PC-3 (cell line): ENCODE data around the gene FSTL4. TPM values are rescaled to one million over a fixed set of nuclear protein-coding genes. Genes with fewer than 3 reads are reported as not detected.

Experiments
- ATAC-seq: fragments of 200-7000 bp; cut with Tn5 transposase; 2 replicates; pipeline ENCODE4 v1.9.1; 2020; ENCODE audit warnings: mild to moderate bottlenecking, moderate library complexity
- BruUV-seq: library from RNA; stranded (reverse); fragments of 400-500 nt; replicated peaks from 2 replicates; lab custom pipeline; 2021; lab: Mats Ljungman, UMichigan
- CTCF ChIA-PET: fragments of 300-600 bp; sonication (Branson Sonifier 250); formaldehyde crosslinking; loops from one replicate; lab custom pipeline; 2022; ENCODE audit warnings: antibody characterized with exemption; lab: Charles Lee
- POLR2A ChIA-PET: fragments of 300-600 bp; sonication (Branson Sonifier 250); formaldehyde crosslinking; loops from one replicate; lab custom pipeline; 2022; ENCODE audit warnings: antibody characterized with exemption; ENCODE audit not compliant: unreplicated experiment; lab: Charles Lee
- DNase-seq: peaks from one replicate; pipeline ENCODE4 v3.0.0-alpha.2; 2015
- H2AFZ ChIP-seq: fragments of 300-600 bp; sonication (generic); 2 replicates; pipeline ENCODE4 v1.6.0; 2016; ENCODE audit warnings: antibody characterized with exemption, low read length
- H3F3A ChIP-seq: fragments of 300-600 bp; sonication (generic); one replicate; pipeline ENCODE4 v1.6.0; 2017; ENCODE audit warnings: antibody characterized with exemption, low read length, control low read depth, mild to moderate bottlenecking; ENCODE audit not compliant: unreplicated experiment
- H3K27ac ChIP-seq: fragments of 300-600 bp; sonication (generic); 2 replicates; pipeline ENCODE4 v1.5.1; 2016; ENCODE audit warnings: mild to moderate bottlenecking, low read length
- H3K27me3 ChIP-seq: fragments of 300-600 bp; sonication (generic); 2 replicates; pipeline ENCODE4 v1.6.1; 2016; ENCODE audit warnings: low read length, mixed read lengths
- H3K36me3 ChIP-seq: fragments of 300-600 bp; sonication (generic); 2 replicates; pipeline ENCODE4 v1.6.1; 2016; ENCODE audit warnings: low read depth, mixed run types, low read length, mixed read lengths
- H3K4me1 ChIP-seq: fragments of 300-600 bp; sonication (generic); 2 replicates; pipeline ENCODE4 v1.5.1; 2016; ENCODE audit warnings: low read length; ENCODE audit not compliant: insufficient read depth
- H3K4me2 ChIP-seq: fragments of 300-600 bp; sonication (generic); 2 replicates; pipeline ENCODE4 v1.6.0; 2016; ENCODE audit warnings: low read length
- H3K4me3 ChIP-seq: fragments of 300-600 bp; sonication (generic); 2 replicates; pipeline ENCODE4 v1.5.1; 2016; ENCODE audit warnings: mild to moderate bottlenecking, low read length, mixed read lengths
- H3K79me2 ChIP-seq: fragments of 300-600 bp; sonication (generic); 2 replicates; pipeline ENCODE4 v1.6.1; 2017; ENCODE audit warnings: low read length, mixed read lengths
- H3K9ac ChIP-seq: fragments of 300-600 bp; sonication (generic); 2 replicates; pipeline ENCODE4 v1.6.0; 2016; ENCODE audit warnings: mild to moderate bottlenecking, low read length
- H3K9me2 ChIP-seq: fragments of 300-600 bp; sonication (generic); replicated peaks from 2 replicates; pipeline ENCODE4 v1.6.1; 2016; ENCODE audit warnings: mixed run types, low read length, mixed read lengths
- H3K9me3 ChIP-seq: fragments of 300-600 bp; sonication (generic); 2 replicates; pipeline ENCODE4 v1.6.1; 2016; ENCODE audit warnings: low read length, mixed read lengths
- H4K20me1 ChIP-seq: fragments of 300-600 bp; sonication (generic); 2 replicates; pipeline ENCODE4 v1.6.1; 2016; ENCODE audit warnings: low read length, mixed read lengths
- EZH2 ChIP-seq: fragments of 300-600 bp; sonication (generic); IDR thresholded peaks from one replicate; pipeline ENCODE4 v1.6.1; 2017; ENCODE audit warnings: antibody characterized with exemption, mild to moderate bottlenecking, low read length; ENCODE audit not compliant: unreplicated experiment
- EZH2phosphoT487 ChIP-seq: fragments of 300-600 bp; sonication (generic); IDR thresholded peaks from 2 replicates; pipeline ENCODE4 v1.6.1; 2018; ENCODE audit warnings: mild to moderate bottlenecking, antibody characterized with exemption, low read length, borderline replicate concordance
- intact Hi-C: fragments of 100-400 bp; cut with micrococcal nuclease; formaldehyde crosslinking; loops from 2 replicates; pipeline ENCODE4 v1.9.0; 2023
- total RNA-seq: library from RNA; depleted of rRNA; stranded (reverse); fragments of >200 nt; gene quantifications from 2 replicates; pipeline ENCODE4 v1.2.3, GENCODE V29; 2014
- TF ChIP-seq, protein P1 (sequence below): fragments of 300-600 bp; sonication (generic); conservative IDR thresholded peaks from 2 replicates; pipeline ENCODE4 v1.5.1; 2017; ENCODE audit warnings: antibody characterized with exemption, low read depth, mild to moderate bottlenecking, low read length

The FSTL4 gene
- total RNA-seq, 1 experiment from 2014 or later, result 4.2 TPM

- no TSS peak for BruUV-seq
- intact Hi-C loops, result no loop called here
- Histone ChIP-seq H3K4me2 (no peak overlapping the region), H3K4me1 (no peaks in the 10 kb centered on the region), H2AFZ (no peak overlapping the region), H3K9me2 (no peaks in the 10 kb centered on the region), H3K36me3 (no peaks in the 10 kb centered on the region), H3K27ac (no peak overlapping the region), H3K27me3 (no peaks in the 10 kb centered on the region), H3K9me3 (no peaks in the 10 kb centered on the region), H3K79me2 (no peaks in the 10 kb centered on the region), H3K4me3 (no peak overlapping the region), H3F3A (no peaks in the 10 kb centered on the region), H4K20me1 (no peaks in the 10 kb centered on the region), H3K9ac (no peak overlapping the region)
- DNase-seq, result no peak
- ATAC-seq, result no peak
- POLR2A ChIA-PET, result no interaction called here
- TF ChIP-seq EZH2 (no peak), EZH2phosphoT487 (no peak)
- TF ChIP-seq, protein P1, sequence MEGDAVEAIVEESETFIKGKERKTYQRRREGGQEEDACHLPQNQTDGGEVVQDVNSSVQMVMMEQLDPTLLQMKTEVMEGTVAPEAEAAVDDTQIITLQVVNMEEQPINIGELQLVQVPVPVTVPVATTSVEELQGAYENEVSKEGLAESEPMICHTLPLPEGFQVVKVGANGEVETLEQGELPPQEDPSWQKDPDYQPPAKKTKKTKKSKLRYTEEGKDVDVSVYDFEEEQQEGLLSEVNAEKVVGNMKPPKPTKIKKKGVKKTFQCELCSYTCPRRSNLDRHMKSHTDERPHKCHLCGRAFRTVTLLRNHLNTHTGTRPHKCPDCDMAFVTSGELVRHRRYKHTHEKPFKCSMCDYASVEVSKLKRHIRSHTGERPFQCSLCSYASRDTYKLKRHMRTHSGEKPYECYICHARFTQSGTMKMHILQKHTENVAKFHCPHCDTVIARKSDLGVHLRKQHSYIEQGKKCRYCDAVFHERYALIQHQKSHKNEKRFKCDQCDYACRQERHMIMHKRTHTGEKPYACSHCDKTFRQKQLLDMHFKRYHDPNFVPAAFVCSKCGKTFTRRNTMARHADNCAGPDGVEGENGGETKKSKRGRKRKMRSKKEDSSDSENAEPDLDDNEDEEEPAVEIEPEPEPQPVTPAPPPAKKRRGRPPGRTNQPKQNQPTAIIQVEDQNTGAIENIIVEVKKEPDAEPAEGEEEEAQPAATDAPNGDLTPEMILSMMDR, result no peak
- CTCF ChIA-PET, result no interaction called here
Measured at GRCh38 chr5:133193794-133194193, 418.5 kb downstream of the FSTL4 start.

DNA sequence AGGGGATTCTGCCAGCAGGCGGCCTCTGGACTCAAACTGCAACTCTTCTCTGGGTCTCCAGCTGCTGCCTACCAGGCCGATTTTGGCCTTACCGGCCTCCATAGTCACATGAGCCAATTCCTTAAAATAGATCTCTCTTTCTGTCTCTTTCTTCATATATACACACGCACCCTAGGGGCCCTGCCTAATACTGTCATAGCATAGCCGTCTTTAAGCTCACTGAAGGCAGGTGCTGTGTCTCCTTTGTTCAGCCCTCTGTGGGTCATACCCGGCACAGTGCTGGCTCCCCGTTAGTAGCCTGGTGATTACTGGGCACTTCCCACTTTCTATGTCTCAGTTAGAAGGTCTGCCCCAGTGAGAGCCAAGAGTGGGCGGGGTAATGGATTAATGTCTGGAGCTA, 419.6 kb downstream of the FSTL4 start:
- Histone ChIP-seq H3K27ac (no peak overlapping the region), H3K4me3 (no peak overlapping the region), H3K9me2 (no peaks in the 10 kb centered on the region), H3K4me2 (no peak overlapping the region), H4K20me1 (no peaks in the 10 kb centered on the region), H3K9me3 (no peaks in the 10 kb centered on the region), H3K9ac (no peak overlapping the region), H3K36me3 (no peaks in the 10 kb centered on the region), H2AFZ (no peak overlapping the region), H3K79me2 (no peaks in the 10 kb centered on the region), H3K27me3 (no peaks in the 10 kb centered on the region), H3K4me1 (no peaks in the 10 kb centered on the region), H3F3A (no peaks in the 10 kb centered on the region)
- CTCF ChIA-PET, result no interaction called here
- intact Hi-C loops, result no loop called here
- TF ChIP-seq, protein P1, result no peak
- TF ChIP-seq EZH2 (no peak), EZH2phosphoT487 (no peak)
- ATAC-seq (no peak), DNase-seq (no peak)
- POLR2A ChIA-PET, result no interaction called here
- BruUV-seq, result no TSS peak

DNA sequence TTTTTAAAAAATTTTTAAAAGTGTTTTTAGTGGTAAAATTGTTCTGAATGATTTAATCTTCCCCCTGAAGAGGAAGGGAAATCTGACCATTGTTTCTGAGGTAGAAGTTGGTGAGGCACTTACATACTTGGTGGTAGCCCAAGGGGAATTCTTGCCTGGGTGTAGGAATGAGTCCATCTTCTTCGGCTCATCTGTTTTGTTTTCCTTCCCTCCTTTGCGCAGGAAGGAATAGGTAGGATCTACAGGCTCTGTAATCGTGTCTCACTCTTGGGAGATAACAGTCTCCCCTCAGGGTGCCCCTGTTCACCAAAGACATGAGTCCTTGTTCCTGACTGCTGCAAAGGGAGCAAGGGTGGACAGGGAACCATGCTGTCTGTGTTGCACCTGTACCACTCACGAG, 422.5 kb downstream of the FSTL4 start:
- intact Hi-C loops, result no loop called here
- TF ChIP-seq EZH2 (no peak), EZH2phosphoT487 (no peak)
- TF ChIP-seq, protein P1, result no peak
- no peak overlapping the region for H3K9ac ChIP-seq
- H2AFZ ChIP-seq, result no peak overlapping the region
- no peaks in the 10 kb centered on the region for H3K9me3 ChIP-seq
- no TSS peak for BruUV-seq
- no peak overlapping the region for H3K4me3 ChIP-seq
- H4K20me1 ChIP-seq, result no peaks in the 10 kb centered on the region
- ATAC-seq, result no peak
- H3K4me2 ChIP-seq, result no peak overlapping the region
- no peaks in the 10 kb centered on the region for H3F3A ChIP-seq
- H3K27ac ChIP-seq, result no peak overlapping the region
- H3K27me3 ChIP-seq, result no peaks in the 10 kb centered on the region
- no peaks in the 10 kb centered on the region for H3K4me1 ChIP-seq
- no peaks in the 10 kb centered on the region for H3K36me3 ChIP-seq
- no peaks in the 10 kb centered on the region for H3K9me2 ChIP-seq
- DNase-seq, result no peak
- H3K79me2 ChIP-seq, result no peaks in the 10 kb centered on the region
- ChIA-PET CTCF (no interaction called here), POLR2A (no interaction called here)
